Esophagus squamous epithelium (tissue), 4 donors: ENCODE data around the gene SYNE2.

Experiments
- POLR2A ChIP-seq, 4 donors: fragments of 450-650 bp; IDR thresholded peaks; one replicate each; pipeline ENCODE4 v1.6.1; 2017; ENCODE audit warnings: antibody characterized with exemption in 4 of 4, mild to moderate bottlenecking in 4 of 4, moderate library complexity in 3 of 4
- TF ChIP-seq, protein P1 (sequence below), 6 experiments: fragments of 450-650 bp in 4 of 6; fragments of 200-600 bp in 2 of 6; sonication (generic) in 2 of 6; IDR thresholded peaks; one replicate each; pipeline ENCODE4 v1.5.1; 2016 to 2019; ENCODE audit warnings: antibody characterized with exemption in 6 of 6, mild to moderate bottlenecking in 4 of 6, moderate library complexity in 4 of 6

DNA sequence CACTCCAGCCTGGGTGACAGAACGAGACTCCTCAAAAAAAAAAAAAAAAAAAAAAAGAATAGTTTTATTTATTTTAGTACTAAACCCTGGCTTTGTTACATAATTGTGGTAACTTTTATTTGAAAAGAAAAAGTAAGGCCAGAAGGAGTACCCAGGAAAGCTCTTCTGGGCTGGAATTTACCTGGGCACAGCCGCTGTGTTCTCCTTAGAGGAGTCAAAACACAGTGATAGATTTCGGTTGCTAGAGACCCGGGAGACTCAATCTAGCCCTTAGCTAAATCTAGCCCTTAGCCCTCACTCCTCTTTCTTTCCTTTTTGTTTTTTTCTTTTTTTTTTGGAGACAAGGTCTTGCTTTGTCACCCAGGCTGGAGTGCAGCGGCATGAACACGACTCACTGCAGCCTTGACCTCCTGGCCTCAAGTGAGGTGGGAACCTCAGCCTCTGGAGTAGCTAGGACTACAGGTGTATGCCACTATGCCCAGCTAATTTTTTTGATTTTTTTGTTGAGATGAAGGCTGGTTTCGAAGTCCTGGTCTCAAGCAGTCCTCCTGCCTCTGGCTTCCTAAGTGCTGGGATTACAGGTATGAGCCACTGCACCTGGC is 49.7 kb downstream of the SYNE2 start:
- TF ChIP-seq, protein P1, sequence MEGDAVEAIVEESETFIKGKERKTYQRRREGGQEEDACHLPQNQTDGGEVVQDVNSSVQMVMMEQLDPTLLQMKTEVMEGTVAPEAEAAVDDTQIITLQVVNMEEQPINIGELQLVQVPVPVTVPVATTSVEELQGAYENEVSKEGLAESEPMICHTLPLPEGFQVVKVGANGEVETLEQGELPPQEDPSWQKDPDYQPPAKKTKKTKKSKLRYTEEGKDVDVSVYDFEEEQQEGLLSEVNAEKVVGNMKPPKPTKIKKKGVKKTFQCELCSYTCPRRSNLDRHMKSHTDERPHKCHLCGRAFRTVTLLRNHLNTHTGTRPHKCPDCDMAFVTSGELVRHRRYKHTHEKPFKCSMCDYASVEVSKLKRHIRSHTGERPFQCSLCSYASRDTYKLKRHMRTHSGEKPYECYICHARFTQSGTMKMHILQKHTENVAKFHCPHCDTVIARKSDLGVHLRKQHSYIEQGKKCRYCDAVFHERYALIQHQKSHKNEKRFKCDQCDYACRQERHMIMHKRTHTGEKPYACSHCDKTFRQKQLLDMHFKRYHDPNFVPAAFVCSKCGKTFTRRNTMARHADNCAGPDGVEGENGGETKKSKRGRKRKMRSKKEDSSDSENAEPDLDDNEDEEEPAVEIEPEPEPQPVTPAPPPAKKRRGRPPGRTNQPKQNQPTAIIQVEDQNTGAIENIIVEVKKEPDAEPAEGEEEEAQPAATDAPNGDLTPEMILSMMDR (IDR thresholded peaks at IDR 0.05) = no peak
- no peak for TF ChIP-seq POLR2A (IDR thresholded peaks at IDR 0.05)
